Hindlimb muscle (tissue), 1 donor: ENCODE results near the gene ZMYM5. TPM values are rescaled to one million over a fixed set of nuclear protein-coding genes. Genes with fewer than 3 reads are reported as not detected.
"Not testable (repeated sequence)": the region's sequence is repeated elsewhere in the genome, so short reads cannot be mapped to it uniquely, and the experiment has no call there.

Source experiments
- DNase-seq: peaks from one replicate; pipeline ENCODE4 v3.0.0-alpha.2; 2013
- polyA plus RNA-seq: library from polyadenylated mRNA; unstranded; fragments of 120-200 nt; gene quantifications from one replicate; pipeline ENCODE4 v1.2.1, GENCODE V29; 2013; ENCODE audit not compliant: insufficient read length

Gene ZMYM5
- polyA plus RNA-seq, 1 donor = 12.4 TPM

GRCh38 chr13:19818223-19818842, 45.1 kb downstream of the ZMYM5 start:
- peak; percentile 1 for DNase-seq

- DNase-seq = no peak
These were observed 45.8 kb downstream of the ZMYM5 start for GRCh38 chr13:19817510-19818158.

GRCh38 chr13:19817106-19817505, 46.3 kb downstream of the ZMYM5 start:
- no peak for DNase-seq

- not testable (repeated sequence) for DNase-seq
These were observed 47.6 kb downstream of the ZMYM5 start for GRCh38 chr13:19815842-19816241.

- no peak for DNase-seq
These were observed 52.2 kb downstream of the ZMYM5 start for GRCh38 chr13:19810996-19811881.

GRCh38 chr13:19810151-19810550, 53.3 kb downstream of the ZMYM5 start:
- no peak for DNase-seq

GRCh38 chr13:19805765-19806164, 57.7 kb downstream of the ZMYM5 start:
- no peak for DNase-seq

- DNase-seq = no peak
These were observed 67.5 kb downstream of the ZMYM5 start for GRCh38 chr13:19795956-19796355.

- DNase-seq = no peak
These were observed 68.8 kb downstream of the ZMYM5 start for GRCh38 chr13:19794631-19795030.

- no peak for DNase-seq
These were observed 71.4 kb downstream of the ZMYM5 start for GRCh38 chr13:19791953-19792537.

GRCh38 chr13:19782727-19783682, 80.4 kb downstream of the ZMYM5 start, which contains the start of gene PSPC1:
Gene PSPC1, minus strand, starts transcription at chr13:19782945. Its CDS starts 188 bp downstream, at chr13:19782757.
- DNase-seq = peak; percentile 98

GRCh38 chr13:19782049-19782726, 81.3 kb downstream of the ZMYM5 start:
- DNase-seq = peak; percentile 70

GRCh38 chr13:19781526-19781925, 81.9 kb downstream of the ZMYM5 start:
- no peak for DNase-seq

GRCh38 chr13:19780753-19781418, 82.6 kb downstream of the ZMYM5 start:
- DNase-seq = not testable (repeated sequence)

Other genes with a start within 250 kb of the ZMYM5 start
- 32.4 TPM for gene MPHOSPH8, start 230.0 kb downstream of the ZMYM5 start, polyA plus RNA-seq
- gene PSPC1, start 80.7 kb downstream of the ZMYM5 start, polyA plus RNA-seq = 44.6 TPM
- gene ZMYM2, start 95.1 kb upstream of the ZMYM5 start, polyA plus RNA-seq = 44.9 TPM